Measurements from ENCODE around the gene WASL.

WASL gene

DNA sequence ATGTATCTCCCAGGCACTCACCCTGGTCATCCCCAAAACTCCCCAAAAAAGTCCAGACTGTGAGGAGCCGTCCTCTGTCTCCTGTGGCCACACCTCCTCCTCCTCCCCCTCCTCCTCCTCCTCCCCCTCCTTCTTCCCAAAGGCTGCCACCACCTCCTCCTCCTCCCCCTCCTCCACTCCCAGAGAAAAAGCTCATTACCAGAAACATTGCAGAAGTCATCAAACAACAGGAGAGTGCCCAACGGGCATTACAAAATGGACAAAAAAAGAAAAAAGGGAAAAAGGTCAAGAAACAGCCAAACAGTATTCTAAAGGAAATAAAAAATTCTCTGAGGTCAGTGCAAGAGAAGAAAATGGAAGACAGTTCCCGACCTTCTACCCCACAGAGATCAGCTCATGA lies 86.0 kb downstream of the WASL start:
- FAIRE-seq (no peak), DNase-seq (ENCODE audit: insufficient read length) (no peak)
- TF ChIP-seq POLR2A (IDR thresholded peaks at IDR 0.05; ENCODE audit: low read depth, low read length) (no peak), POLR2AphosphoS5 (IDR thresholded peaks at IDR 0.05; ENCODE audit: low read depth, low read length) (no peak), TAF1 (IDR thresholded peaks at IDR 0.05; ENCODE audit: borderline replicate concordance, low read depth, low read length) (no peak)

DNA sequence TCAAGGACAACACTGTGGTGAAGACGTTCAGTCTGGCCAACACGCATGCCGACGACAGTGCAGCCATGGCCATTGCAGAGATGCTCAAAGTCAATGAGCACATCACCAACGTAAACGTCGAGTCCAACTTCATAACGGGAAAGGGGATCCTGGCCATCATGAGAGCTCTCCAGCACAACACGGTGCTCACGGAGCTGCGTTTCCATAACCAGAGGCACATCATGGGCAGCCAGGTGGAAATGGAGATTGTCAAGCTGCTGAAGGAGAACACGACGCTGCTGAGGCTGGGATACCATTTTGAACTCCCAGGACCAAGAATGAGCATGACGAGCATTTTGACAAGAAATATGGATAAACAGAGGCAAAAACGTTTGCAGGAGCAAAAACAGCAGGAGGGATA lies 86.5 kb downstream of the WASL start:
- TF ChIP-seq POLR2A (IDR thresholded peaks at IDR 0.05; ENCODE audit: low read depth, low read length): no peak
- TF ChIP-seq POLR2AphosphoS5 (IDR thresholded peaks at IDR 0.05; ENCODE audit: low read depth, low read length): no peak
- no peak for TF ChIP-seq TAF1 (IDR thresholded peaks at IDR 0.05; ENCODE audit: borderline replicate concordance, low read depth, low read length)
- no peak for FAIRE-seq

DNA sequence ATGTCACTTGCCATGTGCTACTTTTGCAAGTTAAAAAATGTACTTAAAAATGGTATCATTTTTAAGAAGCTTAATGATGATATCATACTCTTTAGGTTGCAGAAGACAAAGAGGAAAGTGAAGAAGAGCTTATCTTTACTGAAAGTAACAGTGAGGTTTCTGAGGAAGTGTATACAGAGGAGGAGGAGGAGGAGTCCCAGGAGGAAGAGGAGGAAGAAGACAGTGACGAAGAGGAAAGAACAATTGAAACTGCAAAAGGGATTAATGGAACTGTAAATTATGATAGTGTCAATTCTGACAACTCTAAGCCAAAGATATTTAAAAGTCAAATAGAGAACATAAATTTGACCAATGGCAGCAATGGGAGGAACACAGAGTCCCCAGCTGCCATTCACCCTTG lies 87.0 kb downstream of the WASL start:
- FAIRE-seq: no peak
- no peak for DNase-seq (ENCODE audit: insufficient read length)
- TF ChIP-seq POLR2AphosphoS5 (IDR thresholded peaks at IDR 0.05; ENCODE audit: low read depth, low read length) (no peak), TAF1 (IDR thresholded peaks at IDR 0.05; ENCODE audit: borderline replicate concordance, low read depth, low read length) (no peak), POLR2A (IDR thresholded peaks at IDR 0.05; ENCODE audit: low read depth, low read length) (no peak)

More for the DNA sequence above, 86.5 kb downstream of the WASL start:
- DNase-seq (ENCODE audit: insufficient read length): no peak

DNA sequence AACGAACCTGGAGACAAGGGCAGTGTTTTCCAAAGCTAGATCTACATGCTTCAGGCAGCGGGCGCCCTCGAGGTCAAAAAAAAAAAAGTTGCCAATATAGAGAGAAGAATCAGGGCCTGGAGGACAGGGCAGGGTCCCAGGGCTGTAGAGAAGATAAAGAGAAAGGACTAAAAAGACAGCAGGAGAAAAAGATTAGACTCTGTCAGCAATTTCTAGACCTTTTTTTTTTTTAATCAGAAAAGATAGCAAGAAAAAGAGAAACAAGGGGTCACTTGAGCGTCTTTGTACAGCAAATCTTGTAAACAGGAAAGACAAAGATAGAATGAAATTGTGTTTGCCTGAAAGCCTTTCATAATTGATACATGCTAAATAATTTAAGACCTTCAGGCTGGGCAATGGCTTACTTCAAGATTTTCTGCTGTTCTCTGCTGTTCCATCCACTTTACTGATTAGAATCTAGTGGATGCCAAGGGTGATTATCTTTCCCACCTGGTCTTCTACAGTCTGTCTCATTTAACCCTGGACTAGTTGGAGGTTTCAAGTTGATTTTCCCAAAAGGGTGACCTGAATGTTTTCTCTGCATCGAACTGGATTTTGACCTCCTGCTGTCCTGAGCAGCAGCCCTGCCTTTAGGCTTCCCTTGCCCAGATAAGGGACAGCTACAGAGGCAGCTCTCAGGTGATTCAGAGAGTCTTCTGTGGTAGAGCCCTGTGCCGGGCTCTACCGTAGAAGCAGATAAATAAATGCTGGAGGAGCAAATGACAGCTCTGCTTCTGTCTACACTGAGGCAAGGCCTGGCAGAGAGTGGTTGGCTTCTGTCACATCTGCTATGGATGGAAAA lies 88.1 kb downstream of the WASL start:
- FAIRE-seq (no peak), DNase-seq (ENCODE audit: insufficient read length) (no peak)
- TF ChIP-seq POLR2A (IDR thresholded peaks at IDR 0.05; ENCODE audit: low read depth, low read length) (no peak), TAF1 (IDR thresholded peaks at IDR 0.05; ENCODE audit: borderline replicate concordance, low read depth, low read length) (no peak), POLR2AphosphoS5 (IDR thresholded peaks at IDR 0.05; ENCODE audit: low read depth, low read length) (no peak)

DNA sequence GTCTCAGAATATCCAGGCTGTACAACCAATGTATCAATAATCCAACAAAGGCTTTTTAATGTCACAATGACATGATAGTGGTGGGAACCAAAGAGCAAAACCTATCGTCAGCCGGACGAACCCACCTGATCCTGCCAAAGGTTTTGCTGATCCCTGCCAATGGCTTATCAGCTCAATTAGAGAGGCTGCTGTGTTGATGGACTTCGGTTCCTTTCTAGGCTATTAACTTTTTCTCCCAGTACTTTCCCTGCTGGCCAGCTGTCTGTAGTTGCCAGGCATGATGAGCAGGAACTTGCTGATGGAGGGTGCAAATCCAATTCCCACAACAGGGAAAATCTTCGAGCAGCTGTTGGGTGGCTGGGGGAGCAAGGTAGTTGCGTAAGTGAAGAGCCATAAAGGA lies 90.8 kb downstream of the WASL start:
- FAIRE-seq: no peak
- TF ChIP-seq TAF1 (IDR thresholded peaks at IDR 0.05; ENCODE audit: borderline replicate concordance, low read depth, low read length) (no peak), POLR2AphosphoS5 (IDR thresholded peaks at IDR 0.05; ENCODE audit: low read depth, low read length) (no peak), POLR2A (IDR thresholded peaks at IDR 0.05; ENCODE audit: low read depth, low read length) (no peak)

DNA sequence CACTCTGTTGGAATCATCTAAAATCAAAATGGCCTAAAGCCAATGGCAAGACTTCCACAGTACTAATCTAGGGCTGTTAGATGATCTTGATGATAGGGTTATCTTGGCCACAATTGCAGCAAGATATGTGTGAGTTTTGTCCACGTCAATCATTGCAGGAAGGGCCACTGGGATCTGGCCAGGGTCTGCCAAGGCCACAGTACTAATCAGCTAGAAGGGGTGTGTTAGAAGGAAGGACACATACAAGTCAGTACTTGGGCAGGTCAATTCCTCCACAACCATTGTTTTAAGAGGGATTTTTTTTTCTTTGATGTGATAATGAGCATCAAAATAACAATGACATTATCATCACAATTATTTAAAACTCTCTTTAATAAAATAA lies 91.5 kb downstream of the WASL start:
- TF ChIP-seq TAF1 (IDR thresholded peaks at IDR 0.05; ENCODE audit: borderline replicate concordance, low read depth, low read length): no peak
- TF ChIP-seq POLR2A (IDR thresholded peaks at IDR 0.05; ENCODE audit: low read depth, low read length): no peak
- no peak for TF ChIP-seq POLR2AphosphoS5 (IDR thresholded peaks at IDR 0.05; ENCODE audit: low read depth, low read length)
- FAIRE-seq (no peak), DNase-seq (ENCODE audit: insufficient read length) (no peak)

More for the DNA sequence above, 90.8 kb downstream of the WASL start:
- no peak for DNase-seq (ENCODE audit: insufficient read length)

DNA sequence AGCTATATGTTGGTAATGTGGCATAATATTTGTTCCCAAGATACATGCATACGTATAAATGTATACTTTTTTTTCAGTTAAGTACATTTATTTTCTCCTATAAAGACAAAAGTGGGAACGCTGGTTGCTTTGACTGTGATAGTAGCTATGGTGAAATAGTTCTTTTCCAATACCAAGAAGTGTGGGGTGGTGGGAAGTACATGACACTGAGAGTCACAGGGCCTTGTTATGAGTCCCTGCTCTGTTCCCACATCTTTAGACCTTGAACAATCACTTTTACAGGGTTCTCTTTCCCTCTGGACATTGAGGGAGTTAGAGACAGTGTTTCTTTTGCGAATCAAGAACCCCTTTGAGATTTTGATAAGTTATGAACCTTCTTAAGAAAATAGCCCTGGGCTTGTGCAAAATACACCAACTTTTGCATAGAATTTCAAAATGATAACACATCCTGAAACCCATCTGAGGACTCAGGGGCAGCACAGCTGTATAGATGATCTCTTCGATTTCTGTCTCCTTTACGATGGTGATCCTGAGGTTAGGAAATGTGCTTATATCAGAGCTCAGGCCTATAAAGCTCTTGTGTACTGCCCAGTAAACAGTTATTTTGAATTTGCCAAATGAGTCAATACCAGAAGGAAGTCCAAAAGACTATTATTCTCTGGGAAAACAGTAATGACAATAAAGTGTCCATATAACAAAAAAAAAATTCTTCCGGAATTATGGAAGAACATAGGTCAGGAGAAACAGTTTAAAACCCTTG lies 92.1 kb downstream of the WASL start:
- FAIRE-seq: no peak
- no peak for TF ChIP-seq POLR2A (IDR thresholded peaks at IDR 0.05; ENCODE audit: low read depth, low read length)
- TF ChIP-seq TAF1 (IDR thresholded peaks at IDR 0.05; ENCODE audit: borderline replicate concordance, low read depth, low read length): no peak
- no peak for TF ChIP-seq POLR2AphosphoS5 (IDR thresholded peaks at IDR 0.05; ENCODE audit: low read depth, low read length)
- DNase-seq (ENCODE audit: insufficient read length): no peak

DNA sequence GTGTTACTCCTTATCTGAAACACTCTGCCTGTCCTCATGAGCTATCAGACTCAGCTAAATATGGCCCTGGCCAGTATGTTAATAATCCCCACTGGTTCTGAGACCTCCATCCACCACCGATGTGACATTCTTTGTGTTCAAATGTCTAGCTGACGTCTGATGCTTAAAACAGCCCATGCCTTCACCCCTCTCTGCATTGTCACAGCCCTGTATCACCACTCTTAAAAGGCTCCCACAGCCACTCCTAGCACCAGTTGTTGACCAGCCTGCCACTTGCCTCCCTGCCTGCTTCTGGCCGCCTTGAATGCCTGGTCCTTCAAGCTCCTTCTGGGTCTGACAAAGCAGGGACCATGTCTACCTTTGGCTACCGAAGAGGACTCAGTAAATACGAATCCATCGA lies 93.2 kb downstream of the WASL start, which contains the start of gene LMOD2:
LMOD2 (plus strand) TSS at position 253 of the 400 bp plus-strand sequence; CDS start at position 351, 98 bp downstream.
- FAIRE-seq: no peak

DNA sequence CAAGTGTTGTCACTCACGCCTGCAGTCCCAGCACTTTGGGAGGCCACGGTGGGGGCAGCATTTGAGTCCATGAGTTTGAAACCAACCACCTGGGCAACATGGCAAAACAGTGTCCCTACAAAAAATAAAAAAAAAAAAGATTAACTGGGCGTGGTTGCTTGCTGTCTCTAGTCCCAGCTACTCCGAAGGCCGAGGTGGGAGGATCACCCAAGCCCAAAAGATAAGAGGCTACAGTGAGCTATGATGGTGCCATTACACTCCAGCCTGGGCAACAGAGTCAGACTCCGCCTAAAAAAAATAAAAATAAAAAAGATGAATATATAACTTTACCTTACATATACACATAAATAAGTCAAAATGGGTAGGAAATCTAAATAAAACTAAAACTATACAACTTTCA lies 95.6 kb downstream of the WASL start:
- no peak for FAIRE-seq
- TF ChIP-seq POLR2AphosphoS5 (IDR thresholded peaks at IDR 0.05; ENCODE audit: low read depth, low read length): no peak
- no peak for TF ChIP-seq TAF1 (IDR thresholded peaks at IDR 0.05; ENCODE audit: borderline replicate concordance, low read depth, low read length)
- TF ChIP-seq POLR2A (IDR thresholded peaks at IDR 0.05; ENCODE audit: low read depth, low read length): no peak
- no peak for DNase-seq (ENCODE audit: insufficient read length)

More for the DNA sequence above, 93.2 kb downstream of the WASL start, which contains the start of gene LMOD2:
- TF ChIP-seq POLR2AphosphoS5 (IDR thresholded peaks at IDR 0.05; ENCODE audit: low read depth, low read length) (no peak), TAF1 (IDR thresholded peaks at IDR 0.05; ENCODE audit: borderline replicate concordance, low read depth, low read length) (no peak), POLR2A (IDR thresholded peaks at IDR 0.05; ENCODE audit: low read depth, low read length) (no peak)
- no peak for DNase-seq (ENCODE audit: insufficient read length)

DNA sequence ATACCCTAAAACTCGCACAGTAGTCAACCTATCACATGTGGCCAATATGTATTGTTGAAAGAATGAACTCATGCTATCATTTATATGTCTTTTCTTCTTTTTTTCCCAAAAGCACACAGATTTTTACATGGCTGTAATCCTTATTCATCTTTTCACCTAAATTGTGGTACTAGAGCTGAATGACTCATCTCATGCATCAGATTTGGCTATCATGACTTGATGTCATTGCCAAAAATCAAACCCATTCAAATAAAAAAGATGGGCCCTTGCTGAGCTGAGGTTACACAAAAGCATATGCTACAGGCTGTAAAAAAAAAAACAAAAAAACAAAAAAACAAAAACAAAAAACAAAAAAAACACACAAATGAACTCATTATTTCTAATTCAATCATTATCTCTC lies 96.4 kb downstream of the WASL start:
- no peak for TF ChIP-seq POLR2A (IDR thresholded peaks at IDR 0.05; ENCODE audit: low read depth, low read length)
- FAIRE-seq (no peak), DNase-seq (ENCODE audit: insufficient read length) (no peak)

DNA sequence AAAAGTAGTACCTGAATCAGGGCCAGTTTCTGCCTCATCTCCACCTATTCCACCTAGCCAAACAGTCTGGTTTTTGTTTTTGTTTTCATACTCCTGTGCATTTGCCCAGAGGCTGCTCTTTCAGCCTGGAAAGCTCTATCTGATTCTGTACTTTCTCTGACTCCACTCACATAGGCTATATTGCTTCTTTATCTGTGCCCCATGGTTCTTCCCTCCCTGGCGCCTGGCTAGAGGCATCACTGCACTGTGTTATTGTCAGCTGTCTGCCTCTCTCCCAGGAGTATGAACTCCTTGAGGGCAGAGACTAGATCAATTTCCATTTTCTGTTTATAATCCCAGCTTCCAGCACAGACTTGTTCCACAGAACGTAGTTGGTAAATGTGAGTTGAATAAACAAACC lies 98.2 kb downstream of the WASL start:
- FAIRE-seq (no peak), DNase-seq (ENCODE audit: insufficient read length) (no peak)
- TF ChIP-seq POLR2A (IDR thresholded peaks at IDR 0.05; ENCODE audit: low read depth, low read length): no peak
- no peak for TF ChIP-seq POLR2AphosphoS5 (IDR thresholded peaks at IDR 0.05; ENCODE audit: low read depth, low read length)
- TF ChIP-seq TAF1 (IDR thresholded peaks at IDR 0.05; ENCODE audit: borderline replicate concordance, low read depth, low read length): no peak

DNA sequence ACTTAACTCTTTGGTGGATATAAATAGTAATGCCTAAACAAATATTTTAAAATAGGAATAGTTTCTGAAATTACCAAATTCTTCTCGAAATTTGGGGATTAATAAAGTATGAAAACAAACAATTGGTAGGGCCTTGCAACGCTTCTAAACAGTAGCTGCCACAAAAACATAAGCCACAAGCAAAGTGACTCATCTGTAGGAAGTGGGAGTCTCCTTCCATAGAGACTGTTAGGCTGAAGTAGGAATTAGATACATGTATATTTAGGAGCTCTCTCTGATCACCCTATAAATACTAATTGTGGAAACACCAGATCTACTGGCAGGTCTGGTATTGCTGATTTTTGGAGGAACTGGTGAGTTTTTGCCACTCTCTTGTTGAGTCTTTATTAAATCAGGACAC lies 98.8 kb downstream of the WASL start:
- no peak for TF ChIP-seq POLR2A (IDR thresholded peaks at IDR 0.05; ENCODE audit: low read depth, low read length)
- TF ChIP-seq POLR2AphosphoS5 (IDR thresholded peaks at IDR 0.05; ENCODE audit: low read depth, low read length): no peak
- no peak for TF ChIP-seq TAF1 (IDR thresholded peaks at IDR 0.05; ENCODE audit: borderline replicate concordance, low read depth, low read length)
- DNase-seq (ENCODE audit: insufficient read length): no peak
- no peak for FAIRE-seq

Data from GM12892 (cell line).